Osteocyte (in vitro differentiated cells): ENCODE data around the gene IL1A. TPM values are rescaled to one million over a fixed set of nuclear protein-coding genes. Genes with fewer than 3 reads are reported as not detected.

Experiments
- DNase-seq: peaks from one replicate; pipeline ENCODE4 v3.0.0; 2021; ENCODE audit warnings: mixed read lengths; ENCODE audit not compliant: unreplicated experiment; ENCODE audit errors: extremely low spot score
- H3K27ac Mint-ChIP-seq: one replicate; pipeline ENCODE4 v1.8.0; 2021; ENCODE audit warnings: mild to moderate bottlenecking, mixed read lengths; ENCODE audit not compliant: unreplicated experiment
- H3K27me3 Mint-ChIP-seq: one replicate; pipeline ENCODE4 v1.8.0; 2021; ENCODE audit warnings: mixed read lengths; ENCODE audit not compliant: unreplicated experiment
- H3K36me3 Mint-ChIP-seq: one replicate; pipeline ENCODE4 v1.8.0; 2021; ENCODE audit warnings: mixed read lengths; ENCODE audit not compliant: unreplicated experiment
- H3K4me1 Mint-ChIP-seq: one replicate; pipeline ENCODE4 v1.8.0; 2021; ENCODE audit warnings: mixed read lengths; ENCODE audit not compliant: unreplicated experiment
- H3K4me3 Mint-ChIP-seq: one replicate; pipeline ENCODE4 v1.8.0; 2021; ENCODE audit warnings: mild to moderate bottlenecking, moderate library complexity, mixed read lengths; ENCODE audit not compliant: unreplicated experiment
- H3K9me3 Mint-ChIP-seq: one replicate; pipeline ENCODE4 v1.8.0; 2021; ENCODE audit warnings: mixed read lengths; ENCODE audit not compliant: unreplicated experiment
- total RNA-seq: library from RNA; stranded (reverse); gene quantifications from 2 replicates; pipeline ENCODE4 v1.2.1, GENCODE V29; 2021
- TF ChIP-seq, protein P1 (sequence below): fragments of 200-600 bp; sonication (generic); IDR thresholded peaks from 2 replicates; pipeline ENCODE4 v1.5.0; 2021; ENCODE audit warnings: antibody characterized with exemption, mild to moderate bottlenecking, moderate library complexity

Gene IL1A
- total RNA-seq, 1 donor from 2014 or later: not detected

DNA sequence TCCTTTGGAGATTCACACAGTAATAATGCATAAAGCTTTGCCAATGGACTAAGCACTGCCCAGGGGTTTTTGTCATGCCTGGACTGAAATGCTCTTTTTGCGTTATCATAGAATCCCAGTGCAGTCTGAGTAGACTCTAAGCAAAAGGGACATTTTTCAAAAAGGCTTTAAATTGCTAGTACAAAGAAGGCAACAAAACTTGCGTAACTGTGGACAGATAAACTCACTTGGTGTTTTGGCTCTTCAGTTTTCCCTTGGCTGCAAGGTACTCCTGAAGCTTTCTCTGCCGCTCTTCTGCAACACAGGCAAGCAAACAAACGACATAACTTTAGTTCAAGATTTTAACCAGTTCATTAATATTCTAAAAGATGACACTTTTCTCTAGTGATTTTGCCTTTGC is 22.0 kb downstream of the IL1A start:
- TF ChIP-seq, protein P1, sequence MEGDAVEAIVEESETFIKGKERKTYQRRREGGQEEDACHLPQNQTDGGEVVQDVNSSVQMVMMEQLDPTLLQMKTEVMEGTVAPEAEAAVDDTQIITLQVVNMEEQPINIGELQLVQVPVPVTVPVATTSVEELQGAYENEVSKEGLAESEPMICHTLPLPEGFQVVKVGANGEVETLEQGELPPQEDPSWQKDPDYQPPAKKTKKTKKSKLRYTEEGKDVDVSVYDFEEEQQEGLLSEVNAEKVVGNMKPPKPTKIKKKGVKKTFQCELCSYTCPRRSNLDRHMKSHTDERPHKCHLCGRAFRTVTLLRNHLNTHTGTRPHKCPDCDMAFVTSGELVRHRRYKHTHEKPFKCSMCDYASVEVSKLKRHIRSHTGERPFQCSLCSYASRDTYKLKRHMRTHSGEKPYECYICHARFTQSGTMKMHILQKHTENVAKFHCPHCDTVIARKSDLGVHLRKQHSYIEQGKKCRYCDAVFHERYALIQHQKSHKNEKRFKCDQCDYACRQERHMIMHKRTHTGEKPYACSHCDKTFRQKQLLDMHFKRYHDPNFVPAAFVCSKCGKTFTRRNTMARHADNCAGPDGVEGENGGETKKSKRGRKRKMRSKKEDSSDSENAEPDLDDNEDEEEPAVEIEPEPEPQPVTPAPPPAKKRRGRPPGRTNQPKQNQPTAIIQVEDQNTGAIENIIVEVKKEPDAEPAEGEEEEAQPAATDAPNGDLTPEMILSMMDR: no peak
- DNase-seq: no peak
- Mint-ChIP-seq H3K4me3 (no peak overlapping the region), H3K4me1 (peaks cover 50% of the 10 kb centered on the region), H3K9me3 (no peaks in the 10 kb centered on the region), H3K27ac (peak overlapping the region; percentile 16), H3K36me3 (no peaks in the 10 kb centered on the region), H3K27me3 (no peaks in the 10 kb centered on the region)

DNA sequence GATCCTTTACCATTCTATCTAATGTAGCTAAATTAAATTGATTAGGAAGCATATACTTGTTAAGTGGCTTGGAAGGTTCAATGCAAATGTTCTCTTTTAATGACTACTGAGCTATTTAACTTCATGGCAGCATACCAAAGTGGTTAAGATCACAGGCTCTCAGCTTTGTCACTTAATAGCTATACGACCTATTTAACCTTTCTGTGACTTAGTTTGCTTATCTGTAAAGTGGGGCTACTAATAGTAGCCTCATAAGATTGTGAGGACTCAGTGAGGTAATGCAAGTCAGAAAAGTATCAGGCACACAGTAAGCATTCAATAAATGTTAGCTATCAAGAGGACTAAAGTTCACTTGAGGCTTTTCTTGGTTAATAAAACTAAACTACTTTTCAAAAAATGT is 24.1 kb downstream of the IL1A start:
- Mint-ChIP-seq H3K36me3 (no peaks in the 10 kb centered on the region), H3K4me1 (peaks cover 42% of the 10 kb centered on the region), H3K9me3 (no peaks in the 10 kb centered on the region), H3K27me3 (no peaks in the 10 kb centered on the region), H3K27ac (no peak overlapping the region), H3K4me3 (no peak overlapping the region)
- DNase-seq: no peak
- TF ChIP-seq, protein P1: no peak

DNA sequence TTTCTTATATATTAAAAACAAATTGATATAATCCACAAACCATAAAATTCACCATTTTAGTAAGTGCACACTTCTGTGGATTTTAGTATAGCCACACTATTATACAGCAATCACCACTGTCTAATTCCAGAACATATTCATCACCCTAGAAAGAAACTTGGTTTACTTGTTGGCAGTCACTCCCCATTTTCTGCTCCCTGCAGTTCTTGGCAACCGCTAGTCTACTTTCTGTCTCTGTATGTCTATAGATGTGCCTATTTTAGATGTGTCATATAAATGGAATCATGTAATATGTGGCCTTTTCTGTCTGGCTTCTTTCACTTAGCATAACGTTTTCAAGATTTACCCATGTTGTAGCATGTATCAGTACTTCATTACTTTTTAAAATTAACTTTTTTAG is 25.6 kb downstream of the IL1A start:
- H3K9me3 Mint-ChIP-seq: no peaks in the 10 kb centered on the region
- TF ChIP-seq, protein P1: no peak
- H3K4me1 Mint-ChIP-seq: peaks cover 38% of the 10 kb centered on the region
- no peaks in the 10 kb centered on the region for H3K36me3 Mint-ChIP-seq
- no peak overlapping the region for H3K4me3 Mint-ChIP-seq
- H3K27me3 Mint-ChIP-seq: no peaks in the 10 kb centered on the region
- DNase-seq: no peak
- peak overlapping the region; percentile 14 for H3K27ac Mint-ChIP-seq

DNA sequence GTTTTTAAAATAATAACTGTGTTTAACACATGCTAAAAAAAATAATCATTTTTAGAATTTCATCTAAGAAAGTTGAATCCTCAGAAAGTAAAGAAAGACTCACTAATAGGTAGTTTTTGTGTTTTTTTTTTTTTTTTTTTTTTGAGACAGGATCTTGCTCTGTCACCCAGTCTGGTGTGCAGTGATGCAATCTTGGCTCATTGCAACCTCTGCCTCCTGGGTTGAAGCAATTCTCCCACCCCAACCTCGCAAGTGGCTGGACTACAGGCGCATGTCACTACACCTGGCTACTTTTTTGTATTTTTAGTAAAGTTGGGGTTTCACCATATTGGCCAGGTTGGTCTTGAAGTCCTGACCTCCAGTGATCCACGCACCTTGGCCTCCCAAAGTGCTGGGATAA is 27.0 kb downstream of the IL1A start:
- DNase-seq: no peak
- Mint-ChIP-seq H3K36me3 (no peaks in the 10 kb centered on the region), H3K27ac (no peak overlapping the region), H3K27me3 (no peaks in the 10 kb centered on the region), H3K4me1 (peaks cover 35% of the 10 kb centered on the region), H3K4me3 (no peak overlapping the region), H3K9me3 (no peaks in the 10 kb centered on the region)
- TF ChIP-seq, protein P1: no peak

DNA sequence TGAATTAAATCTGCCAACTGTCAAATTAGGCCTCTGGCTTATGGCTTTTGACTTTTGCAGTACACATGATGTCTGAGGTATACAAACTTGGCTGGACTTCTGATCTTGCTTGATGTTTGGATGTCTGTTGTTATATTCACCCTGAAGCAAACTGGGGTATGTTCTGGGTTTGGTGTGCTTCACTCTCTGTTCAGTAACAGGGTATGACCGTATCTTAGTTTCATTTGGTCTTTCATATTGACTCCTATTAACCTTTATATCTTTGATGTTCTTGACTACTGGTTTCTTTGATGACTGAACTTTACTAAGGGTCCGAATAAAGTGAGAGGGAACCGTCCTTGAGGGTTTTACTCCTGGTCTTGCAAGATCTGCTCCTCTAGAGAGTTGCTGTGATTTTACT is 28.1 kb downstream of the IL1A start:
- TF ChIP-seq, protein P1: no peak
- Mint-ChIP-seq H3K27me3 (no peaks in the 10 kb centered on the region), H3K27ac (no peak overlapping the region), H3K4me1 (peaks cover 35% of the 10 kb centered on the region), H3K9me3 (no peaks in the 10 kb centered on the region), H3K4me3 (no peak overlapping the region), H3K36me3 (no peaks in the 10 kb centered on the region)
- DNase-seq: no peak
